Caki2 (cell line): ENCODE measurements around the gene ARHGAP22. TPM values are rescaled to one million over a fixed set of nuclear protein-coding genes. Genes with fewer than 3 reads are reported as not detected.

Experiments used
- DNase-seq: peaks from one replicate; pipeline ENCODE4 v3.0.0-alpha.2; 2015; ENCODE audit warnings: low read depth
- in situ Hi-C: cut with HindIII; loops from 2 replicates; pipeline ENCODE4 v1.10.0; 2016; ENCODE audit warnings: low sequenced_read_pairs, low pct_unique_long_range_greater_than_20kb, mixed read lengths
- total RNA-seq: library from RNA; depleted of rRNA; stranded (reverse); fragments of >200 nt; shearing (Covaris generic); gene quantifications from 2 replicates; pipeline ENCODE4 v1.2.3, GENCODE V29; 2014; ENCODE audit warnings: low replicate concordance

Gene ARHGAP22
- total RNA-seq, 1 experiment from 2014 or later = 14.8 TPM

- no peak for DNase-seq
- in situ Hi-C loops = no loop called here
Observed at GRCh38 chr10:48609899-48610584, 5.2 kb upstream of the ARHGAP22 start.

GRCh38 chr10:48609441-48609840 lies 4.6 kb upstream of the ARHGAP22 start:
- DNase-seq = no peak
- in situ Hi-C loops = no loop called here

- in situ Hi-C loops = no loop called here
- DNase-seq = no peak
Observed at GRCh38 chr10:48608976-48609375, 4.1 kb upstream of the ARHGAP22 start.

DNA sequence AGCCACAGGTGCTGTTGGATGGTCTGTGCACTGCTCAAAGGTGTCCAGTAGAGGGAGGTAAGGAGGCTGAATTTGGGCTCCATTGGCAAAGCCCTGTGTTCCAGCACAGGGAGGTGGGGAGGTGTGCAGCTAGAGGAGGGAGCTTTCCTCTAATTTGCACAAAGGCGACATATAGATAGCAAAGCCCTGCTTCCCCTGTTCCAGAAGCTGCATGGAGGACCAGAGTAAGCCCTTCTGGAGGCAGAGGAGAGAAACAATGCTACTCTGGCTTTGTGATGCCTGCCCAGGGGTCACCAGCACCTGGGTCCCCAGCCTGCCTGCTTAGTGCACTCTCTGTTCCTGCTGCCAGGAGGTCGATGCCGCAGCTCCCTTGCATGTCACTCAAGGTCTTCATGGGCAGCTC lies 3.4 kb upstream of the ARHGAP22 start:
- peak; percentile 51 for DNase-seq
- in situ Hi-C loops = no loop called here

DNA sequence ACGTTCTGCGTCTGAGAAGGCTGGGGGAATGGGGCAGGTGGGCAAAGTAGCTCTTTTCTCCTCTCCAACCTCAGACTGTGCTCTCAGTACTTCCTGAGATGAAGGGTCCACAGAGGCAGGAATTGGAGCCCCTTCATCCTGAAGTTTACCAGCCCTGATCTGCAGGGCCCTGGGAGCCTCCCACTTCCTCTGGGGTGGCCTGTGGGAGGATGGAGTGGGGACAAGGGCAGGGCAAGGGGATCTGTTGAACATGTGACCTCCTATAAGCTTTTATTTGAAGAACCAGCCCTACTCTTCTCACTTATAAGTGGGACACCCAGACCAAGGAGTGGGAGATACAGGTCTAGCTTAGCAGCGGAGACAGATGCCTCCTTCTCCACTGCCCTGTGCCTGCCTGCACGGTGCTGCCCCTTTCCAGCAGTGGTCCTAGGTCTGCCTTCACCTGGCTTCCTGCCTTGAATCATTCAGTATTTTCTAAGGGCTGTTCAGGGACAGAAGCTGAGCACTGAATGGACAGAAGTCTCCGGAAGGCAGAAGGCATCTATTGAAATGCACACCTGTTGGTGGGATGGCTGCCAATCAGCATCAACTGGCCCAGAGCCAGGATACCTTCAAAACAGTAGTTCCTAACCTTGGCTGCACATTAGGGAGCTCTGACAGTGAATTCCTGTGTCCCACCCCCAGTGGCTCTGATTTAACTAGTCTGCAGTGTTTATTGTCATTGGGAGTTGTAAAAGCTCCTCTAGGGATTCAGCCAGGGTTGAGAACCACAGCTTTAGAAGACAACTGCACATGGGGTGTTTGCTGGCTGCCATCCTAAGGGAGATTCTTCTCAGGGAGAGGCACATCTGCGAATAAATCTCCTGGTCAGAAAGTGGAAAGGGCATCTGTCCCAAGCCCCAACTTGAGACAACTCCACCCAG lies 2.7 kb upstream of the ARHGAP22 start:
- DNase-seq = no peak
- in situ Hi-C loops = no loop called here

- in situ Hi-C loops = no loop called here
- peak; percentile 39 for DNase-seq
Observed at GRCh38 chr10:48606530-48607355, 1.9 kb upstream of the ARHGAP22 start.

- no peak for DNase-seq
- in situ Hi-C loops = no loop called here
Observed at GRCh38 chr10:48605786-48606529, 1.1 kb upstream of the ARHGAP22 start.

- in situ Hi-C loops = no loop called here
- DNase-seq = peak; percentile 39
Observed at GRCh38 chr10:48604039-48604990, 558 bp downstream of the ARHGAP22 start.

DNA sequence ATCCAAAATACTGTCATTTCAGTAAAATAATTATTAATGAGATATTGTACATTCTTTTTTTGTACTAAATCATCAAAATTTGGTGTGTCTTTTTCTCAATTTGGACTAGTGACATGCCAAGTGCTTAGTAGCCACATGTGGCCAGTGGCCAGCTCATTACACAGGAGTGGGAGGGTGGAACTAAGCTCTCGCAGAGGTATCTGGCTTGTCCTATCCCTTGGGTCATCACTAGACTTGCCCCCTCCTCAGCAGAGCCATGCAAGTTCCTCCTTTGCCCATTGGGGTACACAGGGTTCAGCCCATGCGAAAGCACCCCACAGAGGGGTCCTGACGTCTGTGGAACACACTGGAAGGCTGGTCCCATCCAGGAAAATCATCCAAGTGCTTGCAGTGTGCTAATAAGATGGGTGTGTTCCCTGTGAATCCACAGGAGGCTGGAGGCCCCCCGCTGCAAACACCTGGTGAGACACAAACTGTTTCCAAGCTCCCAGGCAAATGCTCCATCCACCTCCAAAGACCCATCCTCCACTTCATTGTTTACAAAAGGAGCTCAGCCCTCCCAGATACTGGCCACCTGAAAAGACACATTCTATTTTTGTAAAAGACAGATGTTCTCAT lies 1.3 kb downstream of the ARHGAP22 start:
- in situ Hi-C loops = no loop called here
- DNase-seq = no peak

GRCh38 chr10:48602401-48603135 lies 2.3 kb downstream of the ARHGAP22 start:
- in situ Hi-C loops = no loop called here
- DNase-seq = no peak

- DNase-seq = no peak
- in situ Hi-C loops = no loop called here
Observed at GRCh38 chr10:48601789-48602188, 3.1 kb downstream of the ARHGAP22 start.

DNA sequence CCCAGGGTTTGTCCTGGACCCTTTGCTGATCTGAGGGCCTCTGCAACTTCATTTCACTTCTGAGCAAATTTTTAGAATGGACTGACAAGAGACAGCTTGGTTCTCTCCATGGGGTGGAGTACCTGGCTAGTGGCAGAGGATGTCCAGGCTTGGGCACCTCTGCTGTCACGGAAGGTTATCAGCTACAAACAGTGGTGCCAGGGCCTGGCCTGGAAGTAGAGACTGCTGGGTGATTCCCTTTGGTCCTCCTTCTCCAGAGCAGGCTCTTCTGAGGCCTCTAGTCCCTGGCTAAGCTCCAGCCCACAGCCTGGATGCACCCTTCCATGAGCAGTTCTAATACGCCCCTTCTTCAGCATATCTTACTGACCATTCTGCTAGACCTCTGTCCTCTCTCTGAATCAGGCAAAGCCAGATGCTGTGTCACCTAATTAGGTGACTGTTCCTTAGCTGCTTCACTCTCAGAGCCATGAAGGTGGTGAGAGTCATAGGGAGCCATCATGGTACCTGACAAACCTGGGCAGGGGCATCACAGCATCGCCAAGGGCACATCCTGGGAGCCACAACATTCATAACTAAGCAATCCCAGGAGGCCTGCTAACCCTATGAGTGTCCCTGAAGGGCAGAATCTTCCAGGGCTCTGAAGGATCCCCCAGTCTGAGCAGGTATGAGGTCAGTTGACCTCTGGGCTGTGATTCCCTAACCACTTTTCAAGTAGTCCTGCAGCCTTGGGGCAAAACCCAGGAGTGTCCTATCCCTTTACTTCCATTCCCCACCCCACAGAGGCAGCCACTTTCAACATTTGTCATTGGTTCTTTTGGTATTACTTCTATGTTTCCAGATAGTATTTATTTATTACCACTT lies 4.0 kb downstream of the ARHGAP22 start:
- in situ Hi-C loops = no loop called here
- no peak for DNase-seq

GRCh38 chr10:48599830-48600134 lies 5.1 kb downstream of the ARHGAP22 start:
- no peak for DNase-seq
- in situ Hi-C loops = no loop called here

- DNase-seq = no peak
- in situ Hi-C loops = no loop called here
Observed at GRCh38 chr10:48598936-48599829, 5.7 kb downstream of the ARHGAP22 start.
